ENCODE data around the gene GNA15.
"Not testable (repeated sequence)": the region's sequence is repeated elsewhere in the genome, so short reads cannot be mapped to it uniquely, and the experiment has no call there.

GNA15 gene

DNA sequence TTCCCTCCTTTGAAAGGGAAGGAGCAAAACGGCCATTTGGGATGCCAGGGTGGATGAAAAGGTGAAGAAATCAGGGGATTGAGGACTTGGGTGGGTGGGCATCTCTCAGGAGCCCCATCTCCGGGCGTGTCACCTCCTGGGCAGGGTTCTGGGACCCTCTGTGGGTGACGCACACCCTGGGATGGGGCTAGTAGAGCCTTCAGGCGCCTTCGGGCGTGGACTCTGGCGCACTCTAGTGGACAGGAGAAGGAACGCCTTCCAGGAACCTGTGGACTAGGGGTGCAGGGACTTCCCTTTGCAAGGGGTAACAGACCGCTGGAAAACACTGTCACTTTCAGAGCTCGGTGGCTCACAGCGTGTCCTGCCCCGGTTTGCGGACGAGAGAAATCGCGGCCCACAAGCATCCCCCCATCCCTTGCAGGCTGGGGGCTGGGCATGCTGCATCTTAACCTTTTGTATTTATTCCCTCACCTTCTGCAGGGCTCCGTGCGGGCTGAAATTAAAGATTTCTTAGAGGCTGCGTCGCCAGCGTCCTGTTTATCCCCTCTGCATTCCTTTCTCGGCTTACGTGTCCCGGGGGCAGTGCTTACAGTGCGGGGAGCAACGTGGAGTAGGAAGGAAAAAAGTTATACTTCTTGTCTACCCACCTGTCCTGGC, 27.5 kb downstream of the GNA15 start:
- Histone ChIP-seq H3K9me3 (ENCODE audit: control insufficient read depth, low read length) (peaks cover 5% of the 10 kb centered on the region), H3K27ac (ENCODE audit: low read depth, low read length, severe bottlenecking) (no peak overlapping the region), H3K4me3 (ENCODE audit: extremely low read depth, insufficient read depth, low read length, poor library complexity, severe bottlenecking) (no peak overlapping the region), H3K4me1 (ENCODE audit: control insufficient read depth, insufficient read depth, low read length, poor library complexity, severe bottlenecking) (no peaks in the 10 kb centered on the region), H3K36me3 (ENCODE audit: control insufficient read depth, insufficient read depth, low read length) (no peaks in the 10 kb centered on the region)
- WGBS, 2 experiments (ENCODE audit: insufficient coverage in 2 of 2): 5% methylated on average over 21 to 26 of the region's 27 CpGs

DNA sequence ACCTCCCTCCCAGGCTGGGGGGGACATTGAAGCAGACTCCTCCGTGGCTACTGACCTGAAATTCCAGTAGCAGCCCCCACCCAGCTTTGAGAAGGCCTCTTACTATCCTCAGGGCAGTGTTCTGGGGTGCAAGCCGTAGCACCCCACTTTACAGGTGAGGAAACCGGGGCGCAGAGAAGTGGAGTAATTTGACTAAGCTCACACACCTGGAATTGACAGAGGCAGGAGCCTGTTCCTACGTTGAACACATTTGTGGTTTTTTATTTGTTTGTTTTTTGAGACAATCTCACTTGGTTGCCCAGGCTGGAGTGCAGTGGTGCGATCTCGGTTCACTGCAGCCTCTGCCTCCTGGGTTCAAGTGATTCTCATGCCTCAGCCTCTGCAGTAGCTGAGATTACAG, 28.1 kb downstream of the GNA15 start:
- Histone ChIP-seq H3K4me1 (ENCODE audit: control insufficient read depth, insufficient read depth, low read length, poor library complexity, severe bottlenecking) (no peaks in the 10 kb centered on the region), H3K4me3 (ENCODE audit: extremely low read depth, insufficient read depth, low read length, poor library complexity, severe bottlenecking) (no peak overlapping the region), H3K9me3 (ENCODE audit: control insufficient read depth, low read length) (peaks cover 5% of the 10 kb centered on the region), H3K27ac (ENCODE audit: low read depth, low read length, severe bottlenecking) (no peak overlapping the region), H3K36me3 (ENCODE audit: control insufficient read depth, insufficient read depth, low read length) (no peaks in the 10 kb centered on the region)
- 70 to 78% methylated on average over 6 of the region's 7 CpGs for WGBS, 2 experiments (ENCODE audit: insufficient coverage in 2 of 2)

DNA sequence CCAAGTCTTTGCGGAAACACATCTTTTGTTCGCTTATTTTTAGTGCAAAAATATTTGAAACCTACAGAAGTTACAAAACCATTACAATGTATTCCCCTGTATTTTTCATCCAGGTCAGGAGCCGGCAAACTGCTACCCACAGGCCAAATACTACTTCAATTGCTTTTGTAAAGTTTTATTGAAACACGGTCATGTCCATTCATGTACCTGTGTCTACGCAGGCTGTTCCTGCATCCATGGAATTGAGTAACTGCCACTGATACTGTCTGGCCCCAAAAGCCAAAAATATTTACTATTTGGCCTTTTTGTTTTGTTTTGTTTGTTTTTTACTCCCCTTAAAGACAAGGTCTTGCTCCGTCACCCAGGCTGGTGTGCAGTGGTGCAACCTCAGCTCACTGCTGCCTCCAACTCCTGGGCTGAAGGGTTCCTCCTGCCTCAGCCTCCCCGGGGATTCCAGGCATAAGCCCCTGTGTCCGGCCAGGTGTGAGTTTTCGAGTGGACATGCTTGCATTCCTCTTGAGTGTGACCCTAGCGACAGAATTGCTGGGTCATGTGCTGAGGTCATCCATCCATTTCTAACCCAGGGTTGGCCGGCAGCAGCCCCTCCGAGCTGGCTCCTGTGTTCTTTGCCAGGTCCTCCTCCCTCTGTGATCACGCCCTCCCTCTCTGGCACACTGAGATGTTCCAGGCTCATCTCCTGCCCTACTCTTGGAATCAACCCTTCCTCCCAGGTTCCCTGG, 31.9 kb downstream of the GNA15 start:
- no peaks in the 10 kb centered on the region for H3K4me1 ChIP-seq (ENCODE audit: control insufficient read depth, insufficient read depth, low read length, poor library complexity, severe bottlenecking)
- H3K36me3 ChIP-seq (ENCODE audit: control insufficient read depth, insufficient read depth, low read length): no peaks in the 10 kb centered on the region
- no peaks in the 10 kb centered on the region for H3K9me3 ChIP-seq (ENCODE audit: control insufficient read depth, low read length)
- H3K27ac ChIP-seq (ENCODE audit: low read depth, low read length, severe bottlenecking): no peak overlapping the region
- 75 to 80% methylated on average over 11 to 13 of the region's 13 CpGs for WGBS, 2 experiments (ENCODE audit: insufficient coverage in 2 of 2)
- no peak overlapping the region for H3K4me3 ChIP-seq (ENCODE audit: extremely low read depth, insufficient read depth, low read length, poor library complexity, severe bottlenecking)

DNA sequence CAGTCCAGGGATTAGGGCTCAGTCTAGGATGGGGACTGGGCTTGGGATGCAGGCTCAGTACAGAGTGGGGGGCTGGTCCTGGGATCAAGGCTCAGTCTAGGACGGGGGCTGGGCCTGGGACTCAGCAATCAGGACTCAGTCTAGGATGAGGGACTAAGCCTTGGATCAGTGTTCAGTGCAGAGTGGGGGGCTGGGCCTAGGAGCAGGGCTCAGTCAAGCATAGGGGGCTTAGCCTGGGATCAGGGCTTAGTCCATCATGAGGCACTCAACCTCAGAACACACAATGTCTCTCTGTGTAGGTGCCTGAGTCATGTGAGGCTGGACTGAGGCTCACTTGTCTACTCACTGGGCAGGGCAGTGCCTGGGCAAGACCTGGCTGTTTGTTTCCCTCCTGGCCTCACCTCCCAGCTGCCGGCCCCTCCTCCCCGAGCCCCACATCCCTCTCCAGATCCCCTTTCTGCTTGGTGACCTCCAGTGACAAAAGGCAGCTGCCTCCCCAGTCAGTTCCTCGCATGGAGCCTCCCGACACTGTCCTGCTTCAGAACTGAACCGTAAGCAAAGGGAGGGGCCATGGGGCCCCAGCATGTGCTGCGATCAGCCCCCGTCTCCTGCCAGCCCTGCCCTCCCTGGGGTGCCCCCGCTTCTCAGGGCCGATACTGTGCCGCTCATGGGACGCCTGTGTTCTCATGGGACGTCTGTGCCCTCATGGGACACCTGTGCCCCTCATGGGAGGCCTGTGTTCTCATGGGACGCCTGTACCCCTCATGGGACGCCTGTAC, 36.2 kb downstream of the GNA15 start:
- H3K36me3 ChIP-seq (ENCODE audit: control insufficient read depth, insufficient read depth, low read length): no peaks in the 10 kb centered on the region
- no peaks in the 10 kb centered on the region for H3K4me1 ChIP-seq (ENCODE audit: control insufficient read depth, insufficient read depth, low read length, poor library complexity, severe bottlenecking)
- WGBS, 2 experiments (ENCODE audit: insufficient coverage in 2 of 2): 85 to 86% methylated on average over 14 to 15 of the region's 15 CpGs
- H3K9me3 ChIP-seq (ENCODE audit: control insufficient read depth, low read length): no peaks in the 10 kb centered on the region
- H3K27ac ChIP-seq (ENCODE audit: low read depth, low read length, severe bottlenecking): no peak overlapping the region
- H3K4me3 ChIP-seq (ENCODE audit: extremely low read depth, insufficient read depth, low read length, poor library complexity, severe bottlenecking): no peak overlapping the region

DNA sequence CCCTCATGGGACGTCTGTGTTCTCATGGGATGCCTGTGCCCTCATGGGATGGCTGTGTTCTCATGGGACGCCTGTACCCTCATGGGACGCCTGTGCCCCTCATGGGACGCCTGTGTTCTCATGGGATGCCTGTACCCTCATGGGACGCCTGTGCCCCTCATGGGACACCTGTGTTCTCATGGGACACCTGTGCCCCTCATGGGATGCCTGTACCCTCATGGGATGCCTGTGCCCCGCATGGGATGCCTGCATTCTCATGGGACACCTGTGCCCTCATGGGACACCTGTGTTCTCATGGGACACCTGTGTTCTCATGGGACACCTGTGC, 36.8 kb downstream of the GNA15 start:
- H3K9me3 ChIP-seq (ENCODE audit: control insufficient read depth, low read length); H3K4me3 ChIP-seq (ENCODE audit: extremely low read depth, insufficient read depth, low read length, poor library complexity, severe bottlenecking); H3K36me3 ChIP-seq (ENCODE audit: control insufficient read depth, insufficient read depth, low read length); H3K4me1 ChIP-seq (ENCODE audit: control insufficient read depth, insufficient read depth, low read length, poor library complexity, severe bottlenecking); H3K27ac ChIP-seq (ENCODE audit: low read depth, low read length, severe bottlenecking): not testable (repeated sequence)
- 75 to 78% methylated on average over 6 of the region's 6 CpGs for WGBS, 2 experiments (ENCODE audit: insufficient coverage in 2 of 2)

DNA sequence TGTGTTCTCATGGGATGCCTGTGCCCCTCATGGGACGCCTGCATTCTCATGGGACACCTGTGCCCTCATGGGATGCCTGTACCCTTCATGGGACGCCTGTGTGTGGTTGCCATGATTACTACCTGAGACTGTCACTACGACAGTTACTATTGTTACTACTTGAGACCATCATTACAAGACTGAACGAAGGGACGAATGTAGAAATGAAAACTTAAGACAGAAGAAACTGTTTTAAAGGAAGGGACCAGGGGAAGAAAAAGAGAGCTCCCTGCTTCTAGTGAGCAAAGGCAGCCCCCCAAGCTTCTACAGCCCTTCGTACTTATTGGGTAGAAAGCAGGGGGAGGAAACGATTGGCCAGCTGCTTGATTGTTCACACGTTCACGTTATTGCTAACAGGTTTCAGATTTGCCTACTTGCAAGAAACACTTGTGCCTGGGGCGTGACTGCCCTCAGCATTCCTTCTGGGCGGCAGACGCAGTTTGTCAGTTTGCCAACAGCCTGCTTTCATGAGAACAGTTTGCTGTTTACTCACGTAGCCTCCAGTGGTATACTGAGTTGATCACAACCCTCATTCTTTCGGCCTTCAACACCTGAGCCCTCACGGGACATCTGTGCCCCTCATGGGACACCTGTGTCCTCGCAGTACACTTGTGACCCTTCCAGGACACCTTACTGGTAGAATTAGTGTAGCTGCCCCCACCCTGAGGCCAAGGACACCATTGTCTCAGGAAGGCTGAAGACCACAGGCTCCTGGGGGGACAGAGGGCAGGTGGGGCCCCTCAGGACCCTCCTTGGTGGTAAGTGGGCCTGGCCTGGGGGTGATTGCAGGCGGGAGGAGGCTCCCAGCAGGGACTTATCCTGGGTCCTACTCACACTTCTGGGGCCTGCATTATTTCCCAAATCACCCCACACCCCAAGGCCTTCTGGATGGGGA, 40.2 kb downstream of the GNA15 start:
- Histone ChIP-seq H3K4me3 (ENCODE audit: extremely low read depth, insufficient read depth, low read length, poor library complexity, severe bottlenecking) (no peak overlapping the region), H3K4me1 (ENCODE audit: control insufficient read depth, insufficient read depth, low read length, poor library complexity, severe bottlenecking) (peaks cover 5% of the 10 kb centered on the region), H3K27ac (ENCODE audit: low read depth, low read length, severe bottlenecking) (no peak overlapping the region), H3K9me3 (ENCODE audit: control insufficient read depth, low read length) (no peaks in the 10 kb centered on the region), H3K36me3 (ENCODE audit: control insufficient read depth, insufficient read depth, low read length) (no peaks in the 10 kb centered on the region)
- WGBS, 2 experiments (ENCODE audit: insufficient coverage in 2 of 2): 82% methylated on average over 15 of the region's 17 CpGs

DNA sequence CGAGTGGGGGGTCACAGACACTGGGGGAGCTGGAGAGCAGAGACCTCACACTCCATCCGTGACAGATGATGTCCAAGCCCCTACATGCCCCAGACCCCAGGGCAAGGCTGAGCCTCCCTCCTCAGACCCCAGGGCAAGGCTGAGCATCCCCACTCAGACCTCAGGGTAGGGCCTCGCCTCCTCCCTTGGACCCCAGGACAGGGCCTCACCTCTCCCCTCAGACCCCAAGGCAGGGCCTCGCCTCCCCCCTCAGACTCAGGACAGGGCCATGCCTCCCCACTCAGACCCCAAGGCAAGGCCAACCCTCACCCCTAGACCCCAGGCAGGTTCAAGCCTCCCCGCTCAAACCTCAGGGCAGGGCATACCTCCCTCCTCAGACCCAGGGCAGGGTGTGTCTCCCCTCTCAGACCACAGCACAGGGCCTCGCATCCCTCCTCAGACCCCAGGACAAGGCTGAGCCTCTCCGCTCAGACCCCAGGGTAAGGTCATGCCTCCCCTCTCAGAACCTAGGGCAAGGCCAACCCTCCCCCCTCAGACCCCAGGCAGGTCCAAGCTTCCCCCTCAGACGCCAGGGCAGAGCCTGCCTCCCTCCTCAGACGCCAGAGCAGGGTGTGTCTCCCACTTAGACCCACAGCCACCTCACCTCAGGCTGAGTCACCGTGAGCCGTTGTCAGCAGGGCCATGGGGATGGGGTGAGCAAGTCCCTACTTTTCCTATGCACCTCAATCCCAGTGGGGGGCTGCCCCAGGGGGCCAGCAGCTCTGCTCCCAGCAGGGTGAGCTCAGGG, 41.1 kb downstream of the GNA15 start:
- Histone ChIP-seq H3K36me3 (ENCODE audit: control insufficient read depth, insufficient read depth, low read length) (no peaks in the 10 kb centered on the region), H3K27ac (ENCODE audit: low read depth, low read length, severe bottlenecking) (no peak overlapping the region), H3K9me3 (ENCODE audit: control insufficient read depth, low read length) (no peaks in the 10 kb centered on the region), H3K4me1 (ENCODE audit: control insufficient read depth, insufficient read depth, low read length, poor library complexity, severe bottlenecking) (peaks cover 5% of the 10 kb centered on the region), H3K4me3 (ENCODE audit: extremely low read depth, insufficient read depth, low read length, poor library complexity, severe bottlenecking) (no peak overlapping the region)
- 90 to 91% methylated on average over 5 to 7 of the region's 11 CpGs for WGBS, 2 experiments (ENCODE audit: insufficient coverage in 2 of 2)

DNA sequence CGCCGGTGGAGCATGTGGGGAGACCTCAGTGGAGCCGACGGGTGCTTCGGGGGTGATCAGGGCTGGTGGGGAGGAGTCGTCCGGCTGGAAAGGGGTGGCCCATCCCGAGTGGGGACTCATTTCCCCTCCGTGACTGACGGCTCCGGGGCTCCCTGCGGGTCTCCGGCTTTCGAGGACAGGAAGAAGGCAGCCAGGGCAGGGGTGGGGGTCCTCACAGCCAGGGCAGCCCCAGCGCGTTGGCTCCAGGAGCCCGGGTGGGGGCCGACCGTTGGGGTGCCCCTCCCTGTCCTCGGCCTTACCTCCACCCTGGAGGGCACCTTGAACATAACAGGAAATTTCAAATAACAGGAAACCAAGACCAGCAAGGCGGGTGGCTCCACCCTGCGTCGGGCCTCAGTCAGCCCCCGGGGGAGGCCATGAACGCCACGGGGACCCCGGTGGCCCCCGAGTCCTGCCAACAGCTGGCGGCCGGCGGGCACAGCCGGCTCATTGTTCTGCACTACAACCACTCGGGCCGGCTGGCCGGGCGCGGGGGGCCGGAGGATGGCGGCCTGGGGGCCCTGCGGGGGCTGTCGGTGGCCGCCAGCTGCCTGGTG, 42.6 kb downstream of the GNA15 start, which contains the start of gene S1PR4:
S1PR4 (plus strand) TSS at position 393 of the 596 bp plus-strand sequence; CDS start at position 417, 24 bp downstream.
- peaks cover 5% of the 10 kb centered on the region for H3K4me1 ChIP-seq (ENCODE audit: control insufficient read depth, insufficient read depth, low read length, poor library complexity, severe bottlenecking)
- H3K36me3 ChIP-seq (ENCODE audit: control insufficient read depth, insufficient read depth, low read length): no peaks in the 10 kb centered on the region
- 91 to 95% methylated on average over 30 to 39 of the region's 42 CpGs for WGBS, 2 experiments (ENCODE audit: insufficient coverage in 2 of 2)
- no peak within 1 kb of the TSS for H3K4me3 ChIP-seq (ENCODE audit: extremely low read depth, insufficient read depth, low read length, poor library complexity, severe bottlenecking)
- H3K27ac ChIP-seq (ENCODE audit: low read depth, low read length, severe bottlenecking): no peak within 1 kb of the TSS
- H3K9me3 ChIP-seq (ENCODE audit: control insufficient read depth, low read length): no peaks in the 10 kb centered on the region

DNA sequence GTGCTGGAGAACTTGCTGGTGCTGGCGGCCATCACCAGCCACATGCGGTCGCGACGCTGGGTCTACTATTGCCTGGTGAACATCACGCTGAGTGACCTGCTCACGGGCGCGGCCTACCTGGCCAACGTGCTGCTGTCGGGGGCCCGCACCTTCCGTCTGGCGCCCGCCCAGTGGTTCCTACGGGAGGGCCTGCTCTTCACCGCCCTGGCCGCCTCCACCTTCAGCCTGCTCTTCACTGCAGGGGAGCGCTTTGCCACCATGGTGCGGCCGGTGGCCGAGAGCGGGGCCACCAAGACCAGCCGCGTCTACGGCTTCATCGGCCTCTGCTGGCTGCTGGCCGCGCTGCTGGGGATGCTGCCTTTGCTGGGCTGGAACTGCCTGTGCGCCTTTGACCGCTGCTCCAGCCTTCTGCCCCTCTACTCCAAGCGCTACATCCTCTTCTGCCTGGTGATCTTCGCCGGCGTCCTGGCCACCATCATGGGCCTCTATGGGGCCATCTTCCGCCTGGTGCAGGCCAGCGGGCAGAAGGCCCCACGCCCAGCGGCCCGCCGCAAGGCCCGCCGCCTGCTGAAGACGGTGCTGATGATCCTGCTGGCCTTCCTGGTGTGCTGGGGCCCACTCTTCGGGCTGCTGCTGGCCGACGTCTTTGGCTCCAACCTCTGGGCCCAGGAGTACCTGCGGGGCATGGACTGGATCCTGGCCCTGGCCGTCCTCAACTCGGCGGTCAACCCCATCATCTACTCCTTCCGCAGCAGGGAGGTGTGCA, 43.3 kb downstream of the GNA15 start:
- no peak overlapping the region for H3K4me3 ChIP-seq (ENCODE audit: extremely low read depth, insufficient read depth, low read length, poor library complexity, severe bottlenecking)
- no peaks in the 10 kb centered on the region for H3K9me3 ChIP-seq (ENCODE audit: control insufficient read depth, low read length)
- H3K36me3 ChIP-seq (ENCODE audit: control insufficient read depth, insufficient read depth, low read length): no peaks in the 10 kb centered on the region
- H3K4me1 ChIP-seq (ENCODE audit: control insufficient read depth, insufficient read depth, low read length, poor library complexity, severe bottlenecking): peaks cover 5% of the 10 kb centered on the region
- H3K27ac ChIP-seq (ENCODE audit: low read depth, low read length, severe bottlenecking): no peak overlapping the region
- WGBS, 2 experiments (ENCODE audit: insufficient coverage in 2 of 2): 94 to 95% methylated on average over 50 to 52 of the region's 52 CpGs
